Activated T-cell treated with anti-CD3 and anti-CD28 coated beads for 48 hours (primary cell): Measurements from ENCODE around the gene EIF6.

ENCODE experiments used
- DNase-seq: peaks from one replicate; pipeline ENCODE4 v3.0.0-alpha.2; 2020; ENCODE audit warnings: low read depth

The EIF6 gene

DNA sequence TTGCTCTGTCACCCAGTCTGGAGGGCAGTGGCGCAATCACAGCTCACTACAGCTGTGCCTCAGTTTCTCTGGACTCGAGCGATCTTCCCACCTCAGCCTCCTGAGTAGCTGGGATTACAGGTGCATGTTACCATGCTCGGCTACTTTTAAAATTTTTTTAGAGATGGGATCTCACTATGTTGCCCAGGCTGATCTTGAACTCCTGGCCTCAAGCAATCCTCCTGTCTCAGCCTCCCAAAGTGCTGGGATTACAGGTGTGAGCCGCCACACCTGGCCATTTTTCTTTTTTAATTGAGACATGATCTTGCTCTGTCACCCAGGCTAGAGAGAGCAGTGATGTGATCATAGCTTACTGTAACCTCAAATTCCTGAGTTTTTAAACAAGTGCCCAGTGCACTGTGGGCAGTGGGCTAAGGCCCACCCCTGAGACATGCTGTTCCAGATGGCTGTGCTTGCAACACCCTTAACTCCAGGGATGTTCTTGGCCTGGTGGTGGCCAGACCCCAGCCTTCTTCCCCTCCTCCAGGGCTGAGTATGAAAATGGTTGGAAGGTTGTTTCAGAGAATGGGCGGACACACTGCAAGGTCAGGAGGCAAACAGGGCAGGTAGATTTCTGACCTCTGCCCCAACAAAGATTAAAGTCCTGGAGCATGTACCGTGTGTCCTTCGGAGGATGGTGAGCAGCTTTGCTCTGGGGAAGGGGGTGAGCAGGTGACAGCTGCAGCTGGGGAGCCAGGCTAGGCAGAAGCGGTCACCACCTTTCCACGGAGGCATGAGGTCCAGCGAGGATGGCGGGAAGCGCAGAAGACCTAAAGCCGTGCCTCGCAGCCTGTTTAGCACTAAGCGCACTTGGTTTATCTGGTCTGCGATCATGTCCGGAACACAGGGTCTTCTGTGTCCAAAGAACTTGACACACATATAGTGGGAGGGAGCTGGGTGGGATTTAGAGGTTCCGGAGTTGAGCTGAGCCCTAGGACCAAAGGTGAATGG, 9.0 kb upstream of the EIF6 start:
- no peak for DNase-seq

GRCh38 chr20:35292504-35293285, 8.1 kb upstream of the EIF6 start:
- DNase-seq, result no peak

- DNase-seq, result no peak
Measured at GRCh38 chr20:35291654-35292503, 7.3 kb upstream of the EIF6 start, which contains the start of gene FAM83C. Gene FAM83C, minus strand, starts transcription at chr20:35292425. Its CDS starts 121 bp downstream, at chr20:35292304.

GRCh38 chr20:35290887-35291417, 6.4 kb upstream of the EIF6 start:
- DNase-seq, result no peak

DNA sequence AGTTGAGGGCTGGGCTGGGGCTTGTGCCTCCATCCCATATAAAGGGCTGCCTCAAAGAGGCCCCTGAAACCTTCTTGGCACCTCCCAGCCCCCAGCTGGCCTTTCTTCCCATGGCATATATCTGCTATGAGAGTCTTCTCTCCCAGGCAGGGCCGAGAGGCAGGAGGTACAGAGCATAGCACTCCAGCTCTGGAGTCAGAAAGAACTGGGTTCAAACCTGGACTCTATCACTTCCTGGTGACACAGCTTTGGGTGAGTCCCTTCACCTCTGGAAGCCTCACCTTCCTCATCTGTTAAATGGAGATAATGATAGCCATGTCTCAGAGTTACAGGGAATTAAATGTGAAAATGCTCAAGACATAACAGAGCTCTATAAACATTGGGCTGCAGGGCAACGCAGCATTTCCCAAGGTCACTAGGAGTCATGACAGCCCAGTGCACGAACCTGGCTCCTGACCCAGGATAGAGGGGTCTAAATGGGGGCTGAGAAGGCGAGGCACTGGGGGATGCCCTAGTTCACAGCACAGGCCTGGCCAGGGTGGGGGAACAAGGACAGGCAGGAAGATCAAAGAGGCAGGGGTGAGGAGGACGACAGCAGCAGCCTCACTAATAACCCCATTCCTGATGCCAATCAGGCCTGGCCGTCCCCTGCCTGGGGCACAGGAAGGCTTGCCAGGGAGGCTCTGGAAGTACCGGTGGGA, 5.8 kb upstream of the EIF6 start:
- DNase-seq, result no peak

DNA sequence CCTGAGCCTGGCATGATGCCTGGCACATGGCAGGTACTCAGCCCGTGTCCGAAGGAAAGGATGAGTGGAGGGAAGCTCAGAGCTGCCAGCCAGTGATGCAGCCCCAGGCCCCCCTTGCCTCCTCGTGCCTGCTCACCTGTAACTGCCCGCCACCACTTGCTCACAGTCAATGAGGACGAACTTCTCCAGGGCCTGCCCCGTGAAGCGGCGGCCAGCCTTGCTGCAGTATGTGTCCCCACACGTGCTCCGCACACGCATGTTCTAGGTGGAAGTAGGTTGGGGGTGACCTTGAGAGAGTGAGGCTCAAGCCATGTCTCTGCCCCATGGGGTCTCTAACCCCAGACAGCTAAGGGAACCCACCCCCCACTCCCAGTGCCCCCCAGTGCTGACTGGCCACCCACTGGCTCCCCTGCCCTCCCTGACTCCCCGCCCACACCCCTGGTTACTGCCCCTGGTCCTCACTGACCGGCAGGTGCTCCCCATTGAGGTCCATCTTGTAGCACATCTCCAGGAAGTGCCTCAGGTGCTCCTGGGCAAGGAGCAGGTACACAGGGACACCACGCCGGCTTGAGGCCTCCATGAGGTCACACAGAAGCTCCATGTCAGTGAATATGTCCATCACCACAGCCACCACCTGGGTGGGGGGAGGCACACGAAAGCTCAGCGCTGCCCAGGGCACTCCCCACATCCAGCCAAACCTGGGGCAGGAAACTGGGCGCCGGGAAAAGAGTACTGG, 3.9 kb upstream of the EIF6 start:
- DNase-seq, result no peak

- DNase-seq, result no peak
Measured at GRCh38 chr20:35287509-35288324, 3.1 kb upstream of the EIF6 start.

DNA sequence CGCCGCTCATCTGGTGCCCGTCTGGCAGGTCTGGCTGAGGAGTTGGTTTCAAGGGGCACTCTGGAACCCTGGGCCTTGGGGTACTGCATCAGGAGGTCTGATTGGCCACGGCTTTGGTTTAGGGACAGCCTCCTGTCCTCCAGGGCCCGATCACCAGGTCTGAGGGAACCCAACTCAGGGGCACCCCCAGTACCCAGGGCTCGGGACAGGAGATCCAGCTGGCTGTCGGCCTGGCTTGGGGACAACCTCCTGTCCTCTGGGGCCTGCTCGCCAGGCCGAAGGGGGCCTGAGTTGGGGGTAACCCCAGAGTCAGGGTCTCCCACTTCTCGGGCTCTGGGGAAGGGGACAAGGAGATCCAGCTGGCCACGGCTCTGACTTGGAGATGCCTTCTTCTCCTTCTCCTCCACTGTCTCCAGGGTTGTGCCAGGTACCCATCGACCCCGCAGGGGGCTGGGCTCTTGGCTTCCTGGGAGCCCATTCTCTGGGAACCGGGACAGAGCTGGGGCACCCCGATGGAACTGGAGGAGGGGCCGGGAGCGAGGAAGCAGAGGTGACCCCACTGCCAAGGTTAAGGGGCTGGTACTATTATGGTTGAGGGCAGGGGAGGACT, 2.4 kb upstream of the EIF6 start:
- DNase-seq, result no peak

GRCh38 chr20:35286077-35286898, 1.7 kb upstream of the EIF6 start:
- no peak for DNase-seq

- no peak for DNase-seq
Measured at GRCh38 chr20:35285806-35286076, 1.2 kb upstream of the EIF6 start.

DNA sequence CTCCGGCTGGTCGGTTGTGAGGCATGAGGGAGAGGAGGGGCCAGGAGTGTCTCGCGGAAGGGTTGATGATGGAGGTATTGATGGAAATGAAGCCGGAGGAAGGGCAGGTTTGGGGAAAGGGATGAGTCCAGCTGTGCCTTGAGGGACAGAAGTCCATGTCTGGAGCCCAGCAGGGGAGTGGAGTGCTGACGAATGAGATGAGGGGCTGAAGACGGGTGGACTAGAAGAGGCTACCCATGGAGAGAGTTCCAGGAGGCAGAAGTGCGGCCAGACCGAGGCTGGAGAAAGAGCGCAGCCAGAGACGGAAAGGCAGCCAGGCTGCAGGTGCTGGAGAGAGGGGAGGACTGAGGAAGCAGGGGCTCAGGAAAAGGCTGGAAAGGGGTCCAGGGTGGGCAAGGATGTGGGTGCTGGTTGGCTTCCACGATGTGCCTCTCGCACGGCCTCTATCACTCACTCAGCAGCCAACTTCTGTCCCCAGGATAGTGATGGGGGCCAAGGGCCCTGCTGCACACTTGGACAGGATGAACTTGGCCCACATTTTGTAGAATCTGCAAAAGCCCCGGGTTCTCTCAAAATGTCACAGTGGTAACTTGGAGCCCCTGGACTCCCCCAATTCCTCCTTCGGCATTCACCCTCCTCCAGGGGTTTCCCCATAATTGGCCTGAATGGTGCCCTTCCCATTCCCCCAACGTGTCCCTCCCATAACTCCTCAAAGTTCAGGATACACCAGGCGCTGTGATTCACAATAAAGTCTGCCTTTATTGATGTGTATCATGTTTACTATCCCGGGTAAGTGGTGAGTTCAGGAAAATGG, 627 bp upstream of the EIF6 start:
- DNase-seq, result no peak

- DNase-seq, result no peak
Measured at GRCh38 chr20:35283441-35284266, 918 bp downstream of the EIF6 start.

GRCh38 chr20:35281506-35282101, 3.0 kb downstream of the EIF6 start:
- DNase-seq, result no peak

DNA sequence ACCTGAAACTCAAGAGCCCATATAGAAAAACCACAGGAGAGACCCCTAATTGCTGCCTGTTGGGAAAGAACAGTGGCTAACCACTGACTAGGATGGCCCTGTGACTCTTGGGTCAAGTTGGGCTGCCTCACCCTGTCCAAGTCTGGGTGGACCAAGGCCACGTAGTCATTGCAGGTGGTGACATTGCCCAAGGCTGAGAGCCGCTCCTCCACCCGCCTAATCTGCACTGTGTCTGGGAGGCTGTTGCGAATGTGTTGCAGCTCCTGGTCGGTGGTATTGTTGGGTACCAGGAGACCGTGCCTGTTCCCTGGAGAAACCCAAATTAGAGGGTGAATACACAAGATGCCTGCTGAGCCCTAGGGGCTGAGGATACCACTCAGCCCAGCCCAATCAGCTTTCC, 4.0 kb downstream of the EIF6 start:
- DNase-seq, result no peak

DNA sequence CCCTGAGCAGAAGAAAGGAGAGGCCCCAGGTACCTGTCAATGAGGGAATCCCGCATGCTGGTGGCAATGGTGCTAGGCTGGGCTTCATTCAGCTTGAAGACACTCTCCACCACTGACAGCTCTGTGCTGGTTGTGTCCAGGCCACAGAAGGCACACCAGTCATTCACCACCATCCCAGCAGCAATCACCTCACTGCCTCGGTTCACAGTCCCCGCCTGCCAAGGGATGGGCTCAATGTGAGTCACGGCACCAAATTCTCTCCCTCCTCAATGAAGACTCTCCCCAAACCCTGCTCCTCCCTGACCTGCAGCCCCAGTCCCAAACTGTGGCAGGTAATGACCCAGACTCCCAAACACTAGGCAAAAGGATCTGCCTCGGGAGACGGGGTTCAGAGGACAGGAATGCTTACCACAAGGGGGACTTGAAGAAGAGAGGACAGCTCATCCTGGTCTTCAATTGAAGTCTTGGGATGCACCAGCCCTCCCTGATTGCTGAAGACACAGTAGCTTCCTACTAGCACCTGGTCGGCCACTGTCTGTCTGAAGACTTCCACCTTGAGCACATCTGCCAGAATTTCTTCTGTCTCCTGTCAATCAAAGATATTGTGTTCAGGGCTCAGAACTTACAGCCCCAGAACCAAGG, 4.9 kb downstream of the EIF6 start:
- no peak for DNase-seq

DNA sequence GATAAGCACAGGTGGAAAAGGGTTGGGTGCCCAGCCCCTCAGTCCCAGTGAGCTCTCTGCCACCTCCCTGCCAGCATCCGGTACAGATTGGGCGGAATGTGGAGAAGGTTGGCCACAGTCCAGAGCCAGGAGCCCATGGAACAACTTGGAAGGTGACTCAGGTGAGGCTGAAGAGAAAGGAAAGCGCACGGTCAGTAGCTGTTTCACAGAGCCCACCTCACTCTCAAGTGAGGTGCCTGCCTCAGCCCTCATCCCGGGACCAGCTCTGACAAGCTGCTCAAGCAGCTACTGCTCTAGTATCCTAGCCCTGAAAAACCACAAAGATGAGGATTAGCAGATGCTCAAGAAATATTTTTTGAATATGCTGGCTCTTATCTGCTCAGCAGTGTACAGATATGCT, 5.5 kb downstream of the EIF6 start:
- DNase-seq, result no peak
